Immature natural killer cell (primary cell): ENCODE results near the gene FAM53B. TPM values are rescaled to one million over a fixed set of nuclear protein-coding genes. Genes with fewer than 3 reads are reported as not detected.

ENCODE experiments used
- DNase-seq, 3 donors: peaks; one replicate each; pipeline ENCODE4 v3.0.0; 2022; ENCODE audit warnings: mixed read lengths in 1 of 3
- H3K27ac Mint-ChIP-seq, 6 donors: one replicate each; pipeline ENCODE4 v1.8.0; 2020; ENCODE audit warnings: mixed read lengths in 6 of 6, mild to moderate bottlenecking in 5 of 6, inconsistent platforms in 4 of 6, moderate library complexity in 3 of 6
- H3K27me3 Mint-ChIP-seq, 3 donors: one replicate each; pipeline ENCODE4 v1.8.0; 2020 to 2021; ENCODE audit warnings: low read depth in 3 of 3, mild to moderate bottlenecking in 3 of 3, mixed read lengths in 3 of 3, moderate library complexity in 3 of 3, inconsistent platforms in 1 of 3
- H3K36me3 Mint-ChIP-seq, 3 donors: one replicate each; pipeline ENCODE4 v1.8.0; 2020; ENCODE audit warnings: mixed read lengths in 3 of 3, inconsistent platforms in 2 of 3, mild to moderate bottlenecking in 2 of 3
- H3K4me1 Mint-ChIP-seq, 2 donors: one replicate each; pipeline ENCODE4 v1.8.0; 2020; ENCODE audit warnings: inconsistent platforms in 2 of 2, mild to moderate bottlenecking in 2 of 2, mixed read lengths in 2 of 2, moderate library complexity in 1 of 2
- H3K4me3 Mint-ChIP-seq, 5 donors: one replicate each; pipeline ENCODE4 v1.8.0; 2020; ENCODE audit warnings: mild to moderate bottlenecking in 5 of 5, mixed read lengths in 5 of 5, inconsistent platforms in 3 of 5, moderate library complexity in 3 of 5
- H3K9me3 Mint-ChIP-seq, 6 donors: one replicate each; pipeline ENCODE4 v1.8.0; 2020; ENCODE audit warnings: mild to moderate bottlenecking in 6 of 6, mixed read lengths in 6 of 6, inconsistent platforms in 4 of 6, moderate library complexity in 3 of 6
- polyA plus RNA-seq, 3 donors: library from polyadenylated mRNA; unstranded; fragments of 300-500 nt; fragmentation: Illumina TruSeq; gene quantifications; one replicate each; pipeline ENCODE4 v1.2.3, GENCODE V29; 2021

FAM53B gene
- polyA plus RNA-seq, 3 donors from 2014 or later: 12.1 to 62.1 (median 23.8) TPM

GRCh38 chr10:124607693-124608092, 136.5 kb downstream of the FAM53B start:
- Mint-ChIP-seq H3K4me1 (peaks cover 19 to 33% of the 10 kb centered on the region in 2 donors), H3K9me3 (no peaks in the 10 kb centered on the region), H3K27ac (no peak overlapping the region), H3K4me3 (no peak overlapping the region), H3K36me3 (no peaks in the 10 kb centered on the region), H3K27me3 (peaks cover 22 to 46% (median 36%) of the 10 kb centered on the region in 3 donors)
- DNase-seq: no peak

GRCh38 chr10:124606822-124607221, 137.4 kb downstream of the FAM53B start:
- H3K27me3 Mint-ChIP-seq: peaks cover 20 to 42% (median 31%) of the 10 kb centered on the region in 3 donors
- H3K36me3 Mint-ChIP-seq: no peaks in the 10 kb centered on the region
- peaks cover 10 to 26% of the 10 kb centered on the region in 2 donors for H3K4me1 Mint-ChIP-seq
- H3K4me3 Mint-ChIP-seq: no peak overlapping the region
- H3K27ac Mint-ChIP-seq: peak overlapping the region in 1 of 6 donors; percentile 46
- no peak for DNase-seq
- no peaks in the 10 kb centered on the region for H3K9me3 Mint-ChIP-seq

GRCh38 chr10:124605856-124606812, 138.0 kb downstream of the FAM53B start:
- peaks cover 6 to 19% of the 10 kb centered on the region in 2 donors for H3K4me1 Mint-ChIP-seq
- H3K27ac Mint-ChIP-seq: peak overlapping the region in 1 of 6 donors; percentile 46
- peaks cover 14 to 41% (median 32%) of the 10 kb centered on the region in 3 donors for H3K27me3 Mint-ChIP-seq
- no peak for DNase-seq
- H3K4me3 Mint-ChIP-seq: no peak overlapping the region
- no peaks in the 10 kb centered on the region for H3K36me3 Mint-ChIP-seq
- H3K9me3 Mint-ChIP-seq: no peaks in the 10 kb centered on the region

- Mint-ChIP-seq H3K27ac (peak overlapping the region in 2 of 6 donors; percentile 34 to 42), H3K4me1 (peaks cover 8 to 18% of the 10 kb centered on the region in 2 donors), H3K36me3 (no peaks in the 10 kb centered on the region), H3K27me3 (peaks cover 12 to 42% (median 33%) of the 10 kb centered on the region in 3 donors), H3K4me3 (peak overlapping the region in 1 of 5 donors; percentile 10), H3K9me3 (no peaks in the 10 kb centered on the region)
- no peak for DNase-seq
Observed at GRCh38 chr10:124605481-124605855, 138.7 kb downstream of the FAM53B start.

GRCh38 chr10:124605001-124605370, 139.2 kb downstream of the FAM53B start:
- Mint-ChIP-seq H3K9me3 (no peaks in the 10 kb centered on the region), H3K4me3 (no peak overlapping the region), H3K27me3 (peaks cover 12 to 42% (median 34%) of the 10 kb centered on the region in 3 donors), H3K4me1 (peaks cover 8 to 18% of the 10 kb centered on the region in 2 donors), H3K27ac (peak overlapping the region in 1 of 6 donors; percentile 34), H3K36me3 (no peaks in the 10 kb centered on the region)
- DNase-seq: no peak

GRCh38 chr10:124604214-124605000, 139.8 kb downstream of the FAM53B start:
- Mint-ChIP-seq H3K4me1 (peaks cover 8 to 12% of the 10 kb centered on the region in 2 donors), H3K36me3 (no peaks in the 10 kb centered on the region), H3K27ac (no peak overlapping the region), H3K9me3 (no peaks in the 10 kb centered on the region), H3K27me3 (peaks cover 9 to 40% (median 35%) of the 10 kb centered on the region in 3 donors), H3K4me3 (no peak overlapping the region)
- DNase-seq: no peak

GRCh38 chr10:124603376-124604213, 140.6 kb downstream of the FAM53B start:
- H3K36me3 Mint-ChIP-seq: no peaks in the 10 kb centered on the region
- no peaks in the 10 kb centered on the region for H3K9me3 Mint-ChIP-seq
- no peak overlapping the region for H3K4me3 Mint-ChIP-seq
- no peak for DNase-seq
- peaks cover 8% of the 10 kb centered on the region in 2 donors for H3K4me1 Mint-ChIP-seq
- H3K27me3 Mint-ChIP-seq: peaks cover 10 to 42% (median 32%) of the 10 kb centered on the region in 3 donors
- H3K27ac Mint-ChIP-seq: peak overlapping the region in 1 of 6 donors; percentile 45

GRCh38 chr10:124602646-124603365, 141.4 kb downstream of the FAM53B start:
- no peak for DNase-seq
- Mint-ChIP-seq H3K4me1 (peaks cover 8% of the 10 kb centered on the region in 2 donors), H3K36me3 (no peaks in the 10 kb centered on the region), H3K27ac (peak overlapping the region in 1 of 6 donors; percentile 10), H3K4me3 (no peak overlapping the region), H3K27me3 (peaks cover 10 to 39% (median 32%) of the 10 kb centered on the region in 3 donors), H3K9me3 (no peaks in the 10 kb centered on the region)

- peak overlapping the region in 3 of 6 donors; percentile 4 to 57 (median 10) for H3K27ac Mint-ChIP-seq
Observed at GRCh38 chr10:124602121-124602561, 142.0 kb downstream of the FAM53B start.

GRCh38 chr10:124601431-124602120, 142.6 kb downstream of the FAM53B start:
- DNase-seq: no peak
- Mint-ChIP-seq H3K36me3 (no peaks in the 10 kb centered on the region), H3K27ac (peak overlapping the region in 4 of 6 donors; percentile 28 to 57 (median 54)), H3K4me1 (peaks cover 7 to 8% of the 10 kb centered on the region in 2 donors), H3K9me3 (no peaks in the 10 kb centered on the region), H3K27me3 (peaks cover 10 to 36% (median 30%) of the 10 kb centered on the region in 3 donors), H3K4me3 (peak overlapping the region in 1 of 5 donors; percentile 49)

More at GRCh38 chr10:124602121-124602561, 142.0 kb downstream of the FAM53B start:
- Mint-ChIP-seq H3K9me3 (no peaks in the 10 kb centered on the region), H3K4me1 (peaks cover 7 to 8% of the 10 kb centered on the region in 2 donors), H3K36me3 (no peaks in the 10 kb centered on the region), H3K4me3 (peak overlapping the region in 1 of 5 donors; percentile 17), H3K27me3 (peaks cover 10 to 39% (median 32%) of the 10 kb centered on the region in 3 donors)
- DNase-seq: no peak

GRCh38 chr10:124601016-124601415, 143.2 kb downstream of the FAM53B start:
- Mint-ChIP-seq H3K27me3 (peaks cover 10 to 36% (median 33%) of the 10 kb centered on the region in 3 donors), H3K4me1 (peaks cover 7 to 8% of the 10 kb centered on the region in 2 donors), H3K9me3 (no peaks in the 10 kb centered on the region), H3K4me3 (peak overlapping the region in 1 of 5 donors; percentile 49), H3K36me3 (no peaks in the 10 kb centered on the region), H3K27ac (peak overlapping the region in 5 of 6 donors; percentile 8 to 74 (median 53))
- DNase-seq: no peak
